Ishikawa (cell line): Measurements from ENCODE around the gene MLLT6.

Experiments used
- CEBPB ChIP-seq: IDR thresholded peaks from 2 replicates; pipeline ENCODE4 v1.6.1; 2012
- CREB1 ChIP-seq: IDR thresholded peaks from 2 replicates; pipeline ENCODE4 v1.6.1; 2012; ENCODE audit warnings: low read depth
- EGR1 ChIP-seq: IDR thresholded peaks from 2 replicates; pipeline ENCODE4 v1.6.1; 2012
- EP300 ChIP-seq: IDR thresholded peaks from 2 replicates; pipeline ENCODE4 v1.6.1; 2012; ENCODE audit warnings: borderline replicate concordance
- FOXM1 ChIP-seq: IDR thresholded peaks from 2 replicates; pipeline ENCODE4 v1.6.1; 2012; ENCODE audit warnings: low read depth, borderline replicate concordance
- MAX ChIP-seq: IDR thresholded peaks from 2 replicates; pipeline ENCODE4 v1.6.1; 2012
- NFIC ChIP-seq: IDR thresholded peaks from 2 replicates; pipeline ENCODE4 v1.6.1; 2012
- RAD21 ChIP-seq: IDR thresholded peaks from 2 replicates; pipeline ENCODE4 v1.6.1; 2012; ENCODE audit warnings: low read depth
- REST ChIP-seq: IDR thresholded peaks from 2 replicates; pipeline ENCODE4 v1.6.1; 2012; ENCODE audit warnings: low read depth, mild to moderate bottlenecking
- TAF1 ChIP-seq: IDR thresholded peaks from 2 replicates; pipeline ENCODE4 v1.6.1; 2012; ENCODE audit warnings: low read depth, mild to moderate bottlenecking
- TCF12 ChIP-seq: IDR thresholded peaks from 2 replicates; pipeline ENCODE4 v1.6.1; 2012; ENCODE audit warnings: low read depth
- TEAD4 ChIP-seq: IDR thresholded peaks from 2 replicates; pipeline ENCODE4 v1.6.1; 2012
- YY1 ChIP-seq: IDR thresholded peaks from 2 replicates; pipeline ENCODE4 v1.6.1; 2012; ENCODE audit warnings: low read depth
- ZBTB7A ChIP-seq: IDR thresholded peaks from 2 replicates; pipeline ENCODE4 v1.6.1; 2012; ENCODE audit warnings: low read depth
- TF ChIP-seq, protein P1 (sequence below): IDR thresholded peaks from 2 replicates; pipeline ENCODE4 v1.6.1; 2012

Gene MLLT6

DNA sequence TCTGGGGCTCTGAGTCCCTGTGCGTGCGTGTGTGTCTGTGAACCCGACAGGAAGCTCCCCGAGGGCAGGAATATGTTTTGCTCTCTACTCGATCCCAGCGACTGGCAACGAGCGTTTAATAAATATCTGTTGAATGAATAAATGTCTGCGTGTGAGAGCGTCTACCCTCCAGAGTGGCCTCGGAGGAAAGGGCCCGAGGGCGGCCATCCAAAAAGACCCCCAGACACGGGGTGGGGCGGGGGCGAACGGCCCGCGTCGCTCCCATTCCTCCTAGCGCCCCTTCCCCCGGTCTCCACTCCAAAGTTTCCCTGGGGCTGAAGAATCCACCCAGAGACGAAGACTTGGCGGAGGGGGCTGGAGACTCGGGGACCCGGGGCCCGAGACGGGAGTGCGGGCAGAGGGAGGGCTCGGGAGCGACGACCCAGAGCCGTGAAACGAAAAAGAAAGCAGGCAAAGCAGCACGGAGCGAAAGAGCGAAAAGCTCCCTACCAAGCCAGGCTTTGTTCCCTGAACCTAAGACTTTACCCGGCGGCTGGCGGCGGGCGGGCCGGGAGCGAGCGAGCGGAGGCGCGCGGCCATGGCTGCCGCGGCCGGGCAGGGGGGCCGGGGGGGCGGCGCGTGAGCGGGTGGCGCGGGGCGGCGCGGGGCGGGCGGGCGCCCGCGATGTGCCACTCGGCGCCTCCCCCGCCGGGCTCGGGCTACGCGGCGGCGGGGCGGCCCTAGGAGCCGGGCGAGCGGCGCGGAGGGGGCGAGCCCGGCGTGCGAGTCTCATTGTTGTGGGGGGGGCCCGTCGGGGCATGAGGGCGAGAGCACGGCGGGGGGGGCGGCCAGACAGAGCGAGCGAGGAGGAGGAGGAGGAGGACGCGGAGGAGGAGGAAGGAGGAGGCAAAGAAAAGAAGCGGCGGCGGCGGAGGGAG lies at the start of gene MLLT6:
TSS of gene MLLT6 (plus strand) at position 668 of the 917 bp plus-strand sequence. CDS start 360 bp downstream, outside the sequence.
- TF ChIP-seq NFIC (0 out of 2 replicates have a peak, but pooled peaks have one; percentile 37), FOXM1 (no peak), ZBTB7A (peak; percentile 68; the same call in 1 of the 2 replicates), YY1 (peak; percentile 79)
- TF ChIP-seq, protein P1, sequence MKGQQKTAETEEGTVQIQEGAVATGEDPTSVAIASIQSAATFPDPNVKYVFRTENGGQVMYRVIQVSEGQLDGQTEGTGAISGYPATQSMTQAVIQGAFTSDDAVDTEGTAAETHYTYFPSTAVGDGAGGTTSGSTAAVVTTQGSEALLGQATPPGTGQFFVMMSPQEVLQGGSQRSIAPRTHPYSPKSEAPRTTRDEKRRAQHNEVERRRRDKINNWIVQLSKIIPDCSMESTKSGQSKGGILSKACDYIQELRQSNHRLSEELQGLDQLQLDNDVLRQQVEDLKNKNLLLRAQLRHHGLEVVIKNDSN, result no peak

- TF ChIP-seq ZBTB7A (no peak), TEAD4 (no peak), REST (no peak), FOXM1 (no peak), CEBPB (no peak), MAX (no peak), TCF12 (no peak), TAF1 (no peak), EP300 (no peak), EGR1 (no peak), NFIC (no peak)
Observed at GRCh38 chr17:38656959-38657823, 47.9 kb upstream of the MLLT6 start.

- TF ChIP-seq TEAD4 (no peak), EP300 (no peak), ZBTB7A (no peak), TAF1 (no peak), MAX (no peak), RAD21 (no peak), TCF12 (no peak), EGR1 (no peak), CEBPB (no peak), CREB1 (no peak), FOXM1 (no peak), REST (no peak), YY1 (no peak), NFIC (no peak)
- TF ChIP-seq, protein P1, result no peak
Observed at GRCh38 chr17:38657824-38658740, 47.0 kb upstream of the MLLT6 start.

DNA sequence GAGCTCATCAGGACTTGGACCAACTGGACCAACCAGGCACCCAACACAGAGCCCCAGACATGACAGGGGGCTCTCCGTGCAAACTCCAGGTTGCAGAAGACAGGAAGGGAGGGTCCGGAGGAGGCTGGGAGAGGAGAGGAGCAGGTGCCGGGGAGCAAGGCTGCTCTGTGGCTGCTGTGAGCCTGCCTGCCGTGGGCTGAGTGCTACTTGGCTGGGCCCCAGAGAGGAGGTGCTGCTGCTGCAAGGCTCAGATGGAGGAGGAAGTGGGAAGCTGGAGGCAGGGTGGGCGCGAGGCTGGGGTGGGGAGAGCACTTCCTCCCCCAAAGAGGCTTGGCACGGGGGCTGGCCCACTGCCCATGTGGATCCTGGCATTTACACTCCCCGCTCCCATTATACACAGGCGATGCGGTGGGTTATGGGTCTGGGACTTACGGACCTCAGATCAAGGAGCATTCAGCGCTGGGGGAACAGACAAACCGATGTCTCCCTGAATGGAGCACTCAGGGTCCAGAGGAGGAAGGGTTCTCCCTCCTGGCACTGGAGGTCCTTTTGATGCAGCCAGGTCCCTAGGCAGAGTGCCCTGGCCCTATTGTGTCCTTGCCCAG lies 46.2 kb upstream of the MLLT6 start:
- TF ChIP-seq YY1, result no peak
- no peak for TF ChIP-seq MAX
- TF ChIP-seq TCF12, result no peak
- TF ChIP-seq, protein P1, result no peak
- no peak for TF ChIP-seq REST
